HG03066 (cell line): Measurements from ENCODE around the gene CRHR1.

ENCODE experiments used
- ATAC-seq: cut with Tn5 transposase; IDR thresholded peaks from one replicate; pipeline ENCODE4 v1.9.1; 2021; ENCODE audit warnings: low read depth; ENCODE audit not compliant: unreplicated experiment

The CRHR1 gene

GRCh38 chr17:45757431-45758218 is 26.5 kb upstream of the CRHR1 start:
- no peak for ATAC-seq

DNA sequence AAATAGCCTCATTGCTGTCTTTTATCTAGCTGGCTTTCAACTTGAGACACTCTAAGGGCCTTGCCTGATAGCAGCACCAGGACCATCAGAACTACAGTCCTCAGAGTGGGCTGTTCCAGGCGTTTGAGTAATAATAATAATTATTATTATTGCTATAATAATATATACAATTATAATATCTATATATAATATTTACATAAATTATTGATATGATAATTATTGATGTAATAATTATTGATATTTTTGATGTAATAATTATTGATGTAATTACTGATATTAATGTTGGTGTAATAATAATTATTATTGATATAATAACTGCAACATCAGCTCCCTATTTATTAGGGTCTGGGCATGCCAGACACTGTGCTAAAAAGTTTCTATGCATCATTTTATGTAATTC is 25.6 kb upstream of the CRHR1 start:
- ATAC-seq: no peak

- no peak for ATAC-seq
Observed at GRCh38 chr17:45759761-45760160, 24.4 kb upstream of the CRHR1 start.

- ATAC-seq: no peak
Observed at GRCh38 chr17:45761957-45762565, 22.1 kb upstream of the CRHR1 start.

GRCh38 chr17:45763182-45763581 is 20.9 kb upstream of the CRHR1 start:
- ATAC-seq: no peak

GRCh38 chr17:45764479-45764878 is 19.6 kb upstream of the CRHR1 start:
- ATAC-seq: no peak

DNA sequence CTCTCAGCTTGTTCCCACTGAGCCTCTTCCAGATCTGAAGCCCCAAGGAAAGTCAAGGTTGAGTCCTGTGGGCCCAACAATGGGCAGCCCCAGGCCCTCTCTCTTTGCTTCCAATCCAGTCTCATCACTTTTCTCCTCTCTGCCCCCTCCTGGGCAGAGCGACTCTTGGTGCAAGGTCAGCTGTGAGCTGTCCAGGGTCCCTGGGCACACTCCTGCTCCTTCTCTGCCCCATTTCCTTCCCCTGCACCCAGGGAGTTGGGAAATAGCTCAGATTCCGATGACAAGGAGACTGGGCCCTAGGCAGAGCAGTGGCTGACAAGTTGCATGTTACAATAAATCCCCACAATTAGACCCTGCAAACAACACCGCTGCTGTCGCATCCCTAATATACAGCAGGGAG is 16.1 kb upstream of the CRHR1 start:
- no peak for ATAC-seq

GRCh38 chr17:45770632-45771270 is 13.4 kb upstream of the CRHR1 start:
- no peak for ATAC-seq

DNA sequence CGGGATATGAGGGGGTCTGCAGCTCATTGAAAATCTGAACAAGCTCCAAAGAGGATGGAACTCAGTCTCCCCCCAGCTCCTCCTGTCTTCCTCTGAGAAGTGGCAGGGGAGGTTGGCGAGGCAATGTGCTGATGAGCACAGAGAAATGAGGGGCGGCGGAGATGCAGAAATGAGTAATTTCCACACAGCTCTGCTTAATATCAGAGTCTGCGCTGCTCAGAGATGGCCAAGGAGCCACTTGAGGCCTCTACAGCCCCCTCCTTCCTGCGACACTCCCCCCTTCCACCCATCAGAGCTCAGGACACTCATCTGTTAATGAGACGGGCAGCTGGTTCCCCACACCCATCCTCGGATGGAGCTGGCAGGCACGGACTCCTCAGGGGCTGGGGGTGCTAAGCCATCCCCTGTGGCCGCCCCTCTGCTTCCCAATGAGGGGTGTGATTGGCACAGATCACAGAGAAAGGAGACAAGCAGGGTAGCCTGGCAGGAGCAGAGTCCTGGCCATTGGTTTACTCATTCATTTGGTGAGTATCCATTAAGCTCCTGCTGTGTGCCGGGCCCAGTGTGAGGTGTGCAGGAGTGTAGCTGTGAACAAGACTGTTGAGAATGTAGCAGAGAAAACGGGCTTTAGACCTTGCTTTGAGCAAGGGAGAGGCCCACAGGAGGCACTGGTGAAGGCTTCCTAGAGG is 12.7 kb upstream of the CRHR1 start:
- no peak for ATAC-seq

DNA sequence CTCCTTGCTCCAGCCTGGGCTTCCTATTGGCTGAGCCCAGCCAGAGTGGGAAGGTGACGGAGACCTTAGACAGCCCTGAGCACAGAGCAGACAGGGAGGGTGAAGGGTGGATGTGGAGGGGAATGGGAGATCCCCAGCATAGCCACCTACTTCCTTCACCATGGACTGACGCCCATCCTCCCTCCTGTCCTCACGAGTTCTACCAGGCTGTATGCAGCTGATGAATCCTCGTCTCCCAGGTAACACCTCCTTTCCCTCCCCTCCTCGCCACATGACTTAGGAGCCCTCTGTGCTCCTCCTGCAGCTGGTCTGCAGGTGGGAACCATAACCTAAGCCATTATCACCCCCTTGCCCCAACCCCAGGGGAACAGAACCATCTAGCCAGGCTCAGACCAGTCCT is 9.0 kb upstream of the CRHR1 start:
- ATAC-seq: no peak

DNA sequence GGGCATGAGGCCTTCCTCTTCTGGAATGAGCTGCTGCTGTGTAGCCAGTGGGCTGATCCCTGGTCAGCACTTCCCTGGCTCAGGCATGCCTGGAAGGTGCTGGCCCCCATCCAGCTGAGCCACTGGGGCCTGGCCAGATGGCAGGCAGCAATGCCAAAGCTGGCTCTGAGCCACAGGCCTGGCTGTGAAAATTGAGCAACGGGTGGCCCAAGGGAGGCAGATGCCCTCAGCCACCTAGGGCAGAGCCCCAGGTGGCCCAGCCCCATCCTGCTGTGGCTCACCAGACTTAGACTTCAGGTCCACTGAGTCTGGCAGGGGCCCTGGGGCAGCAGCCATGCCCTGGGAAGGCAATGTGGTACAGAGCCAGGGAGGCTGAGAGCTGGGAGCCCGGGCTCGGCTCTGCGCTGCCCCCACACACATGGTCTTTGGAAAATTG is 8.5 kb upstream of the CRHR1 start:
- ATAC-seq: no peak

DNA sequence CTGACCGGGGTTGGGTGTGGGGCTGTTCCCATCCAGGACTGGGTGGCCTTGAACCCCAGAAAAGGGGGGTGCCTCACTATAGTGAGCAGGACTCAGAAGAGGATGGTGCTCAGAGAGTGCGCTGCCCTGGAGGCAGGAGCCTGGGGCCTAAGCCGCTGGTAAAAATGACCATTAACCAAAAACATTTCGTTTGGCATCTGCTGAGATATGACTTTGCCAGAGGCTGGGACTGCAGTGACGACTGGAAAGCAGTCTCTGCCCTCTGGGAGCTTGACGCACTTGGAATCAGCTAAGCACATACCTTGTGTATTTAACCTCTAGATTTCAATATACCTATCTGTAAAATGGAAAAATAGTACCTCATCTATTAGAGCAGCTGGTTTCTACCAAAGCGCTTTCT is 7.2 kb upstream of the CRHR1 start:
- ATAC-seq: no peak

DNA sequence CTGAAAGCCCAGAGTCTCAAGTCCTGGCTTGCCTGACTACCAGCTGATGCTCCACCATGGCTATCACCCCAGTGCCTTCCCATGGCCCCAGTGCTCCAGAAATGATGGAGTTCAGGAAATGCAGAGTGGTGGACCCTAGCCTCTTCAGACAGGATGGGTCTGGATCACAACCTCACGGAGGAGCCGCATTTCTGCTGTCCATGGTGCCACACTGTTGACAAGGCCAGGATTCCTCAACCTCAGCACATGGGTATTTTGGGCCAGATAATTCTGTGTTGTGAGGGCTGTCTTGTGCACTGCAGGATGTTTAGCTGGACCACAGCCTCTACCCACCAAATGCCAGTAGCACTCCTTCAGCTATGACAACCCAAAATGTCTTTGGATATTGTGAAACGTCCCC is 6.7 kb upstream of the CRHR1 start:
- ATAC-seq: no peak

GRCh38 chr17:45780921-45781320 is 3.2 kb upstream of the CRHR1 start:
- ATAC-seq: no peak

GRCh38 chr17:45782889-45783592 is 1.1 kb upstream of the CRHR1 start:
- ATAC-seq: no peak

DNA sequence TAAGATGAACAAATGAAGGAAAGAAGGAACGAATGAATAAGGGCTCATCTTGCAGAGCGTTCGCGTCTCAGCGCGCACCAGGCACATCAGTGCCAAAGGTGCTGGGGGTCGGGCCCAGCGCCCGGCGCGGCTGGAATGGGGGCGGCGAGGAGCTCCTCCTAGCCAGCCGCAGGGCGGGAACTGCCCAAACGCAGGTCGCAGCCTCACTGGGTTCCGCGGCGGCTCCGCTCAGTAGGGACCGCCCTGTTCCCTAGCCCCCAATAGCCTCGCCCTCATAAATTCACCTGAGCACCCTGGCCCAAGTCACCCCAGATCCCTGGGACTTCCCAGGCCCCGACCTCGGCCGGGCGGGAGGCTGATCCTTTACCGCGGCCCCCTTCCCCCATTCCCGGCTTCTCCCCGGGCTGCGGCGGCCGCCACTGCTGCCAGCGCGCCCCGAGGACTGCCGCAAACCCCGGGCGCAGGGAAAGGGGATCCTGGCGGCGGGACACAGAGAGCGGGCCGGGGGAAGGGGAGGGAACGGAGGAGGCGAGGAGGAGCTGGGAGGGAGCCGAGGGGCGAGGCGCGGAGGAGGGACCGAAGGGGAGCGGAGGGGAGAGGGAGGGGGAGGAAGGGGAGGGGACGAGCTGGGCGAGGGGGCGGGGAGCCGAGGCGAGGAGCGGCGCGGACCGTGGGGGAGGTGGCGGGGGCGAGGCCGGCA is 377 bp upstream of the CRHR1 start:
- no peak for ATAC-seq

DNA sequence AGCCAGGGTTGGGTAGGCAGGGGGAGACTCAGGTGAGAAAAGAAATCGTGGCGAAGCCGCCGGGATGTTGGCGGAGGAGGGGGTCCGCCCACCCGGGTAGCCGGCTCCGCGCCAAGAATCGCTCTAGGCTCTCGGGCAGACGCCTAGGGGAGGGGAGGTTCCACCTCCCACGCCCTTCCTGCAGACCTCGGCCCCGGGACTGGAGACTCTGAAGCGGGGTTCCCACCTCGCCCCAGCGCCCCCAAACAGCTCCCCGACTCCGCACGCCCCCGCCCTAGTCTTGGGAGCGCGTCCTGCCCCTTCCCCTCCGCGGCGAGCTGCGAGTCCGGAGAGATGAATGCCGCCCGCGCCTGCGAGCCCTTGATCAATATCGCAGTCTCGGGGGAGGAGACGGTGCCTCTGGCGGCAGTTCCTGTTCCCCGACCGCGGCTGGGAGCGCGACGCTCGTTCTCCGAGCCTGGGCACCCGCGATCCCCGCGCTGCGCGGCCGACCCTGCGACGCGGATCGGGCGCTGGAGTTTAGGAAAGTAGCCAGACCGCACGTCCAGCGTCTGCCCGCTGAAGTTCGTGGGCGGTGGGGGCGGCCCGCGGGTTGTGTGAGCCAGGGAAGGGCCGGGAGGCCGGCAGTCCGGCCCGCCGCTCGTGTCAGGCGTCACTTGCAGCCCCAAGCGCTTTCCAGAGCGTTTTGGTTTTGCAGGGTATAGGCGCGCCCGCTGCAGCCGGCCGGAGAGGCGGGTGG is 790 bp downstream of the CRHR1 start:
- no peak for ATAC-seq

DNA sequence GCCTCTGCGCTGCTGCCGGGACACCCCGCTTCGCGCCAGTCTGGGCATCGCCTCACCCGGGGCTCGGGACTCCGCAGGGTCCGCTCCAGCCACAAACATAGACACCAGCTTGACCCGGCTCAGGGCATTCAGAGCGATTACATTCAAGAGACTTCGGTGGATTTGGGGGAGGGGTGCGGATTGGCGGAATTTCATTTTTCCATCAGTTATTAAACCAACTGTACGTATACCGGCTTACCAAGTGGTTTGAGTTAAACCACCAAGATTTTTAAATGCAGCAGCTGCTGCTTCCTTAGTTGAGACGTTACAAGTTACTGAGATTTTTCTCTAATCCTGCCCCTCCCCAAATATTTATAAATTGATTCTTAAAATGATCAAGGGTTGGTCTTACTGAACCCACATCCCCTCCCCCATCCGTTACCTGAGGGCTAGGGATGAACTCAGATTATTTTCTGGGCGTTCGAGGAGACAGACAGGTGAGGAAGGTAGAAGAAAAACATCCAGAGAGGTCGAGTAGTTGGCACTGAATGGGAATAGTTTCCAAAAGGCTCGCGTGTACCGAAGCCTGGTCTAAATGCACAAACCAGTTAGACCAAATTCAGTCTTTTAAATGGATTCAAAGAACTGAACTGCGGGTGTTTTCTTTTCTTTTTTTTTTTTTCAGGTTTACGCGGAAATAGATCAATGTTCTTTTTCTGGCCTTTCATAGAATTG is 1.5 kb downstream of the CRHR1 start:
- ATAC-seq: no peak

GRCh38 chr17:45786349-45786748 is 2.2 kb downstream of the CRHR1 start:
- ATAC-seq: no peak
